ENCODE results near the gene BTG2. TPM values are rescaled to one million over a fixed set of nuclear protein-coding genes. Genes with fewer than 3 reads are reported as not detected.
A peak's percentile ranks its signal among the peaks of the same experiment; 100 is the strongest.

The BTG2 gene
- total RNA-seq, 2 donors from 2014 or later: 584 to 606 TPM

DNA sequence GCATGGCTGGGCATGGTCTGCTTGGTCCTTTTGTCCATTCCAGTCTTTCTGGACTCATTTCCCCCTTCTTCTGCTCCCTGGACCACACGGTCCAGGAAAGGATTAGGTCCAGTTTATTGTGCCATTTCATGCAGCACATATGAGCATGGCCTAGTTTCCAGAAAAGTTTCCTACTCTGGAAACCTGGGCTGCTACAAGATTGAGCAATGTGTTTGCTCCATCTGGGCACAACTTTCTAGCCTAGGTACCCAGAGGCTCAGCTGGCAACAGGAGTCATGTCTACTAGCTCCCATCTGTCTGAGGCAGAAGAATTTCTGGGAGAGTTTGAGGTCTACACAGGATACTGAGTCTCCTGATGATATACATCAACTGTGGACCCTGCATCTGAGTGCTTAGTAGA, 30.8 kb downstream of the BTG2 start:
- Mint-ChIP-seq H3K27me3 (peaks cover 10% of the 10 kb centered on the region), H3K36me3 (ENCODE audit: low read depth) (no peaks in the 10 kb centered on the region), H3K4me1 (peaks cover 23% of the 10 kb centered on the region), H3K4me3 (peak overlapping the region; percentile 64), H3K27ac (peak overlapping the region; percentile 77)
- DNase-seq (no peak), ATAC-seq (no peak)
- no peaks in the 10 kb centered on the region for H3K9me3 ChIP-seq (ENCODE audit: control insufficient read depth, low read length, poor library complexity, severe bottlenecking)

DNA sequence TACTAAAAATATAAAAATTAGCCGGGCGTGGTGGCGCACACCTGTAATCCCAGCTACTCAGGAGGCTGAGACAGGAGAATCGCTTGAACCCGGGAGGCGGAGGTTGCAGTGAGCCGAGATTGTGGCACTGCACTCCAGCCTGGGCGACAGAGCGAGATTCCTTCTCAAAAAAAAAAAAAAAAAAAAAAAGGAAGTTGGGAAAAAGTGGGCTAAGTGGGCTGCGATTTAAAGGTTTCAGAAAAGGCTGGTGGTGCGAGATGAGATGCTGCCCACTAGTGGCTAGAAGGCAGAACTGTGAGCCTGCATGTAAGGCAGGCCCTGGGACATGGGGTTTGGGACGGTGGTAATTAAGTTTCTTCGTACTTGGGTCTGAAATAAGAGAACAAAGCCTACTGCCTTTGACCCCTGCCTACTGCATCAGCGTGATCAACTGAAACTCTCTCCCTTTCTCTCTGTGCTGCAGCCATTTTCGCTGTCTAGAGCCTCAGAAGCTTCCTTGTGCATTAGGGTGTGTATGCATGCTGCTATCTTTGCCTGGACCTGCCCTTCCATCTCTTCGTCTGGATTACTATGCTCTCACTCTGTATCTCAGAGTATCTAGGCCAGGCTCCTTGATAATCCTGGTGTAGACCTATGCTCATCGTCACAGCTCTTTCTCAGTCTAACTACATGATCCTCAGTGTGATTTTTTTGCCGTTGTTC, 33.2 kb downstream of the BTG2 start:
- Mint-ChIP-seq H3K27ac (no peak overlapping the region), H3K27me3 (peaks cover 27% of the 10 kb centered on the region), H3K4me1 (peaks cover 31% of the 10 kb centered on the region), H3K36me3 (ENCODE audit: low read depth) (no peaks in the 10 kb centered on the region), H3K4me3 (no peak overlapping the region)
- H3K9me3 ChIP-seq (ENCODE audit: control insufficient read depth, low read length, poor library complexity, severe bottlenecking): no peaks in the 10 kb centered on the region
- ATAC-seq (peak; percentile 74), DNase-seq (peak in 2 of 3 donors; percentile 41 to 43)

DNA sequence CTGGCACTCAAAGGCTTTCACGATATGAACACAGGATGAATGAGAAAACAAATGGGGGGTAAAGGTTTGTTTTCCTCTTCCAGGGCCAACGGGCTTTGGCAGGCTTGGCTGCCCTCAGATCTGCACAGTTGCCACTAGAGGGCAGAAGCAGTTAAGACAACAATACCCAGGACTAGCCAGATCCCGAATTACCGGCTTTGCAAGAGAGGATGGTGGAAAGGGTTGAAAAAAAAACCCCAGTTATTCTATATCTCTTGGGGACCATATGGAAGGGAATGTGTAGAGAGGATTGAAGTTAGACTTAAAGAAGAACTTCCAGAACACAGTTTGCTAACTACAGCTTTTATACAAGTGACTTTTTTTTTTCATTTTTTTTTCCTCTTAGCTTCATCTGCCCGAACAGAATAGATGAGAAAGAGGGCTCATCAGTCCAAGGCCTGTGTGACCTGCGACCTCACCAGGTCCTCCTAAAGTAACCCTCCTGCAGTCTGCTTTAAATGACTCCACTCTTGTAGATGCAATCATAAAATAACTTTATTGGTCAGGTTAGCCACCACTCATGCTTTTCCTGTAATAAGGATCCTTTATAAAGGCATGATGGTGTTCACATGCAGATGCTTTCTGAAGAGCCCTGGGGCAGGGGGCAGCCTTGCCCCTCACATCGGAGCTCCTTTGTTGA, 34.9 kb downstream of the BTG2 start:
- DNase-seq: peak; percentile 22 to 37 (median 33)
- H3K9me3 ChIP-seq (ENCODE audit: control insufficient read depth, low read length, poor library complexity, severe bottlenecking): no peaks in the 10 kb centered on the region
- Mint-ChIP-seq H3K4me3 (no peak overlapping the region), H3K36me3 (ENCODE audit: low read depth) (no peaks in the 10 kb centered on the region), H3K27me3 (peaks cover 42% of the 10 kb centered on the region), H3K27ac (peak overlapping the region; percentile 73), H3K4me1 (peaks cover 31% of the 10 kb centered on the region)
- ATAC-seq: peak; percentile 77

DNA sequence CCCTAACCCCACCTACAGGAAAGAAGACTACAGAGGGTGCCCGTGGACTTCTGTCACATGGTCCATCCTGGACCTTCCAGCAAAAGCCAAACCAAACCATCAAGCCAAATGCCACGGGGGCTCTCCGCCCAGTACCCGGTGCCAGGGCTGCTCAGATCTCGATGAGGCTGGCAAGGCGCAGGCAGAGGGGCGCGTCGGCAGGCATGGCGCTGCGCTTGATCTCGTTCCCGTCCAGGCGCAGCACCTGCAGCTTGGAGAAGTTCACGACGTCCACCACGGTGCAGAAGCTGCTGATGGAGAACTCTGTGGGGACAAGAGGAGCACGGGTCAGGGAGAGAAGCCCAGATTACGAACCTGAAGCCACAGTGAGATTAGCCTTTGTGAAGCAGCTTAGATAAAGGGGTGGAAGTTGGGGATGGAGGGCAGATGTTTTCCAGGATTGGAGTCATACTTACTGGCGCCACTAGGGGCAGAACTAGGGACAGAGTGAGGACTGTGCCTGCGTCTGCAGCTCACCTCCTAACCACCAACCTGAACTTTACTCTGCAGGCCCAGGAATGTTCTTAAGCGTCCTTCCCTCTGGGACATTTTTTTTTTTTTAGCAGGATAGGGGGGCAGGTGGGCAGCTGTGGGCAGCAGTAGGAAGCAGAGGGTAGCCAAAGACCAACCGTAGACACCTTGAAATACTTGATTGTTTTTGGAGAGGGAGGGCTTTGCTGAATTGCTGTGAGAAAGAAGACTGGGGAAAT, 37.0 kb downstream of the BTG2 start:
- no peaks in the 10 kb centered on the region for H3K9me3 ChIP-seq (ENCODE audit: control insufficient read depth, low read length, poor library complexity, severe bottlenecking)
- no peaks in the 10 kb centered on the region for H3K36me3 Mint-ChIP-seq (ENCODE audit: low read depth)
- ATAC-seq: peak; percentile 71
- peak overlapping the region; percentile 55 for H3K4me3 Mint-ChIP-seq
- DNase-seq: peak in 2 of 3 donors; percentile 24 to 42
- peaks cover 19% of the 10 kb centered on the region for H3K4me1 Mint-ChIP-seq
- H3K27me3 Mint-ChIP-seq: peaks cover 61% of the 10 kb centered on the region
- H3K27ac Mint-ChIP-seq: peak overlapping the region; percentile 39

DNA sequence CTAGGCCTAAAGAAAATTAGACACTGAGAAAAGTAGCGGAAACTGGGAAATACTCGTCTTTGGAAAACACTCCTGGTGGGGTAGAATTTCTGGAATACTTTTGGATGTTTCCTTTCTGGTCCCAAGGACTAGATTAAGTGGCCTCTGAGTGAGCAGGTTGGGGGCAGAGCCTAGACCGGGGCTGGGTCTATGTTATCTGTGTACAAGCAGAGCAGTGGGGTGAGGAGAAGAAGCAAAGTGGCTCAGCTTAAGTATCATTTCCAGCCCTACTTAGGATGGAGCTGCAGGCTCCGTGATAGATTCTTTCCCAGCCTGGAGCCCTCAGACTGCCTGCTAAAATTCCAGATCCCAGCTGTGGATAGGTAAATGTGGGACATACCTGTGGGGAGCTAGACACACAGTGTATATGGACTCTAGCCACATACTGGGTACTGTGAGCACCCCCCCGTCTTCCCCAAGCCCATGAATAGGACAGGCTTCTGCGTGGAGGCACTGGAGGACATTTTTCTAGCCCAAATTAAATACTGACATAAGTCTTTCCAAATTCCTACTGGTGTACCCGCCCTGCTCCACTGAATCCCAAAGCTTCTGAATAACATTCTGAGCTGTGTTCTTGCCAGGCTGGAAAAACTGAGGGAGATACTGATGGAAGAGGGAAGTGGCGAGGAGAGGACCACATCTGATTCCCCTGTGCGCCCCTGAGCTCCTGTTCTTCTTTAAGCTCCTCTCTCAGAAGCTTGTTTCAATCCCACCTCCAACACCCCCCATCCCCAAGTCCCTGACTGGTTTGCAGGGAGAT, 38.8 kb downstream of the BTG2 start:
- Mint-ChIP-seq H3K36me3 (ENCODE audit: low read depth) (peaks cover 4% of the 10 kb centered on the region), H3K4me1 (peaks cover 16% of the 10 kb centered on the region), H3K4me3 (no peak overlapping the region), H3K27ac (no peak overlapping the region), H3K27me3 (peaks cover 77% of the 10 kb centered on the region)
- H3K9me3 ChIP-seq (ENCODE audit: control insufficient read depth, low read length, poor library complexity, severe bottlenecking): no peaks in the 10 kb centered on the region
- DNase-seq (no peak), ATAC-seq (no peak)

DNA sequence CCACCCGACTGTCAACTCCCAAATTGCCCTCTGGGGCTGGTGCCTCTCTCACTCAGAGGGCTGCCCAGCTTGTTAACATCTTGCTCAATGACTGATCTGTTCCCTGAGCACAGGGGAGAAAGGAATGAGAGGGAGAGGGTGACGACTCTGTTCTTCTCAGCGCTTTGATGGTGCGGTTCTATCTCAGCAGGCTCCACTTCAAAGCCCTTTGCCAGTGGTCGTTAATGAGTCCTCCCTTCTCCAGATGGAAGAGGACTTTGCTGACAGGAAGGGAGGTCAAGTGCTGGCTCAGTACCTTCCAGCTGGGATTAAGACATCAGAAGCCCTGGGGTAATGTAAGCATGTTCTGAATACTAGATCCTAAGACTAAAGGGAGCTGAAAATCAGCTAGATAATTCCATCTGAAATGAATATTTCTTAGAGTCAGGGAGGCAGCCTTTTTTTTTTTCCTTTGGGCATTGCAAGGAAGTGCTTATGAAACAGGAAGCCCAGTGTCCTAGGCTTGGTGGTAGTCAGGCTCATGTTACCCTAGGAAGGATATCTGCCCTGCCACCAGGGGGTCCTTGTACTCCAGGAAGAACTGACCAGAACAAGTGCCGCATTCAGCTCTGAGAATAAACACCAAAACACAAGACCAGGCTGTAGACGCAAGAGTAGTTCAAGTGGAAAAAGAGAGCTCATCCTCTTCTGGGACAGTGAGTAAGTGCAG, 40.9 kb downstream of the BTG2 start:
- no peaks in the 10 kb centered on the region for H3K9me3 ChIP-seq (ENCODE audit: control insufficient read depth, low read length, poor library complexity, severe bottlenecking)
- no peak for ATAC-seq
- H3K4me3 Mint-ChIP-seq: no peak overlapping the region
- H3K36me3 Mint-ChIP-seq (ENCODE audit: low read depth): peaks cover 4% of the 10 kb centered on the region
- peaks cover 13% of the 10 kb centered on the region for H3K4me1 Mint-ChIP-seq
- no peak overlapping the region for H3K27ac Mint-ChIP-seq
- no peak for DNase-seq
- peaks cover 87% of the 10 kb centered on the region for H3K27me3 Mint-ChIP-seq

DNA sequence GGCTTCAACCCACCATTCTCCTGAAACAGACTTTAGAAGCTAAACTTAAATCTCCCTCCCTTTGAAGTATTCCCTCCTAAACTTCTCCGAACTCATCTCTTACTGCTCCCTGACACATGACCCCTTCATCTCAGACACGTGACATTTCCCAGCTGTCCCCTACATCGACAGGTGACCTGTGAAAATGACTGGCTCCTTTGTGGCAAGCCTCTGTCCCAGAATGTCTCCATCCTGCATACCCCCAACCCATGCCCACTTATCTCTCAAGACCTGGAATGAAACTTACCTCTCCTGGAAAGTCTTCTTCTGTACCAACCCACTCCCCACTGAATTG, 41.4 kb downstream of the BTG2 start:
- H3K27ac Mint-ChIP-seq: no peak overlapping the region
- peaks cover 12% of the 10 kb centered on the region for H3K4me1 Mint-ChIP-seq
- no peaks in the 10 kb centered on the region for H3K9me3 ChIP-seq (ENCODE audit: control insufficient read depth, low read length, poor library complexity, severe bottlenecking)
- DNase-seq (no peak), ATAC-seq (no peak)
- H3K27me3 Mint-ChIP-seq: peaks cover 90% of the 10 kb centered on the region
- H3K4me3 Mint-ChIP-seq: no peak overlapping the region
- peaks cover 4% of the 10 kb centered on the region for H3K36me3 Mint-ChIP-seq (ENCODE audit: low read depth)

DNA sequence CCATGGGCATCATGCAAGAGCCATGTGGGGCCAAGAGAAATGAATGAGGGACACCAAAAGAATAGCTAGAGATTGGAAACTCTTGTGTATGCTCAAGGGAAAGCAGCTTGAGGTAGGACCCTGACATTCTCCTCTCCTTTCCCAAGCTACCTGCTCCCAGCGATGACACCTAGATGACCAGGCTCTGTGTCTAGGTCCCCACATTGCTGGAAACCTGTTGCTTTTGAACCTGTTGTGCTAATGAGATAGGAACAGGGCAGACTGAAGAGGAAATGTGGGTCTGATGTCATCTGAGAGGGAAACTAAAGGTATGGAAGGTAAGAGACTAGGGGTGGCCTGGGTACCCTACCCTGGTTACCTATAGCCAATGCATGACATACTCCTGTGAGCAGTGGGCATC, 43.8 kb downstream of the BTG2 start:
- H3K27ac Mint-ChIP-seq: no peak overlapping the region
- H3K9me3 ChIP-seq (ENCODE audit: control insufficient read depth, low read length, poor library complexity, severe bottlenecking): no peaks in the 10 kb centered on the region
- ATAC-seq (no peak), DNase-seq (no peak)
- H3K4me1 Mint-ChIP-seq: peaks cover 5% of the 10 kb centered on the region
- H3K27me3 Mint-ChIP-seq: peaks cover 91% of the 10 kb centered on the region
- H3K36me3 Mint-ChIP-seq (ENCODE audit: low read depth): peaks cover 4% of the 10 kb centered on the region
- no peak overlapping the region for H3K4me3 Mint-ChIP-seq

DNA sequence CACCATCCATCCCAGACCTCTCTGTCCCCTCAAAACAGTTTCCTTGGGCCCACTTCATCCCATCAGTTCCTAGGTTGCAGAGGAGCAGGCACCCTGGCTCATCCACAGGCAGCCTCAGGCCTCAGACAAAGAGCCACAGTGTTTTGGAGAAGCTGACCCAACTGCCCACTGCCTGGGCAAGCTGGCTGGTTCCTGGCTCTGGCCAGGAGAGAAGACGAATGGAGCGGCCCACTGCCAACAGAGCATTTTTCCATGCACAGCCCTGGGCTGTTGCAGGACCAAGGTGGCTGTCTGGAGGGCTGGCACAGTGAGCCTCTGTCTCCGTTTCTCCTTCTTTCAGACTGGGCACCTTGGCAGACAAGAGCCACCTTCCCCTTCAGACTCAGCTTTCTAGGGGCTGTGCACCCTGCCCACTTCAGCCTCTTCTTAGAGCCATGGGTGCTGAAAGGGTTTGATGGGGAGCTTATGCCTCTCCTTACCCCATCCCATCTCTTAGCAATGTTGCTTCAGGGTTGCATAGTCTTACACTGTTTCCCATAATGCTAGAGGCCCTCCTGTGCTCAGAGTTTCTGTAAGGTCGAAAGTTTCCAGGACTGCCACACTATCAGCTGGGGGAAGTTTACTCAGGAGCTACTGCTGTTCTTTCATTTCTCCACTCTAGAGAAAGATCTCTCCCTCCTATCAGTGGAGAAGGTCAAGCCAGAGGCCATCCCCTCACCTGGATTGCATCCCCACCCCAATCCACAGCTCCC, 44.6 kb downstream of the BTG2 start:
- no peak for ATAC-seq
- no peak overlapping the region for H3K27ac Mint-ChIP-seq
- peaks cover 91% of the 10 kb centered on the region for H3K27me3 Mint-ChIP-seq
- no peak overlapping the region for H3K4me3 Mint-ChIP-seq
- peaks cover 4% of the 10 kb centered on the region for H3K36me3 Mint-ChIP-seq (ENCODE audit: low read depth)
- no peak for DNase-seq
- H3K4me1 Mint-ChIP-seq: peaks cover 5% of the 10 kb centered on the region
- H3K9me3 ChIP-seq (ENCODE audit: control insufficient read depth, low read length, poor library complexity, severe bottlenecking): no peaks in the 10 kb centered on the region

DNA sequence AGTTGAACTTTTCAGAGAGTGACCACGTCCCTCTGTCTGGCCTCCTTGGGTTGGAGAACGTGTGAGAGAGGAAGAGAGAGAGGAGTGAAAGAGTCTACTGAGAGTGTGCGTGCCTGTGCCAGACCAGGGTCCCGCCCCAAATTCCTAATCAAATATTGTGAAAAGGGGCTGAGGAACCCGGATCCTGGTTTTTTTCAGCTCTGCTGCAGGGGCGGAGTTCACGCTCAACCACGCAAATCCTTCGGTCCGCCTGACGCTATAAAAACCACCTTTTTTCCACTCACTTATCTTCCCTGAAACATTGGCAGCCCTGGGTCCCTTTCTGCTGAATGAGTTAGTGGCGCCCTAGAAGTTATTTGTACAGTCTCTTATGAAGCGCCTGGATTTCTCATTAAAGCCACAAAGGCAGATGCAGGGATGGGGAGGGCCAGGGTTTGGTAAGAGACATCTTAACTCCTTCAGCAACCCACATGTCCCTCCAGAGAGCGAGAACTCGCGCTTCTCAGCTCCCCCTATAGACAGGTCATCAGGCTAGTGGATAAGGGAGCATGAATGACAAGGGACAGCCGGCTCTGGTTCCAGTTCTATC, 45.8 kb downstream of the BTG2 start, which contains the start of gene FMOD:
Gene FMOD, minus strand, starts transcription at position 86 of the 589 bp plus-strand sequence. CDS start 2,852 bp downstream, outside the sequence.
- H3K27ac Mint-ChIP-seq: no peak within 1 kb of the TSS
- H3K27me3 Mint-ChIP-seq: peaks cover 82% of the 10 kb centered on the region
- H3K9me3 ChIP-seq (ENCODE audit: control insufficient read depth, low read length, poor library complexity, severe bottlenecking): no peaks in the 10 kb centered on the region
- peaks cover 5% of the 10 kb centered on the region for H3K4me1 Mint-ChIP-seq
- peak; percentile 36 for ATAC-seq
- DNase-seq: no peak
- no peak within 1 kb of the TSS for H3K4me3 Mint-ChIP-seq
- peaks cover 4% of the 10 kb centered on the region for H3K36me3 Mint-ChIP-seq (ENCODE audit: low read depth)

DNA sequence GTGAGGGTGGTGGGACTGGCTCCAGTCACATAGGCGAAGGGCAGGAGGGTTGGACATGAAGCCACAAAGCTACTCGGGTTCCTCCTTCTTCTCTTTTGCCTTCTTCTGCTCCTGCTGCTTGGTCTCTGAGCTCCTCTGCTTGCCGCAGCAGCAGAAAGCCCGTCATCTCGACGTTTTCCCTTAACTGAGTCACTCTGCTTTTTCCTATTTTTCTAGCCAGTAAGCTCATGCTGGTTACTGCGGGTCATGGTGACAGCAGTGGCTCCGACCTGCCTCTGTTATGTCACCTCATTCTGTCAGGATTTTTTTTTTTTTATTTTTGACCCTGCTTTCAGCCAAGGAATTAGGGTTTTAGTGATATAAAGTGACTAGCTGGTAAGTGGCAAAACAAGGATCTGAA, 48.2 kb downstream of the BTG2 start:
- Mint-ChIP-seq H3K36me3 (ENCODE audit: low read depth) (no peaks in the 10 kb centered on the region), H3K27me3 (peaks cover 67% of the 10 kb centered on the region), H3K4me3 (no peak overlapping the region), H3K27ac (no peak overlapping the region), H3K4me1 (peaks cover 2% of the 10 kb centered on the region)
- ATAC-seq (no peak), DNase-seq (no peak)
- H3K9me3 ChIP-seq (ENCODE audit: control insufficient read depth, low read length, poor library complexity, severe bottlenecking): no peaks in the 10 kb centered on the region

DNA sequence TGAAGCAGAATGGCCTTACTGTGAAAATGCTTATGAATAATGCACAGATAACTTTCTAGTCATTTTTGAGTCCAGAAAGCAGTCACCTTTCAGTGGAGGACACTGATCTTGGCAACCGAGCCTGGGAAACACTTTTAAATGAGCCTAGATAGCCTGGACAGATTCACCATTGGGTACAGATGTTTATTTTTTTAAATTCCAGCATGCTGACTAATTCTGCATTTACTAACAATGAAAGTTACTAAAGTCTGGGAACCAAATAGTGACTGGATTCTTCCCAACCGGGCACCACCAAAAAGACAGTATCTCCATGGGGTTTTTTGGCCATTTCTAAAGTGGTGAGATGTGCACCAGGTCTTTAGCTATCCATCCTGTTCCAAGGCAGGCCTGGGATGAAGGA, 48.9 kb downstream of the BTG2 start:
- H3K36me3 Mint-ChIP-seq (ENCODE audit: low read depth): no peaks in the 10 kb centered on the region
- no peak overlapping the region for H3K4me3 Mint-ChIP-seq
- H3K9me3 ChIP-seq (ENCODE audit: control insufficient read depth, low read length, poor library complexity, severe bottlenecking): no peaks in the 10 kb centered on the region
- H3K4me1 Mint-ChIP-seq: peaks cover 2% of the 10 kb centered on the region
- DNase-seq (no peak), ATAC-seq (no peak)
- peaks cover 67% of the 10 kb centered on the region for H3K27me3 Mint-ChIP-seq
- H3K27ac Mint-ChIP-seq: no peak overlapping the region

Measured in T-helper 17 cell (primary cell).